ENCODE results near the gene VAMP3.

DNA sequence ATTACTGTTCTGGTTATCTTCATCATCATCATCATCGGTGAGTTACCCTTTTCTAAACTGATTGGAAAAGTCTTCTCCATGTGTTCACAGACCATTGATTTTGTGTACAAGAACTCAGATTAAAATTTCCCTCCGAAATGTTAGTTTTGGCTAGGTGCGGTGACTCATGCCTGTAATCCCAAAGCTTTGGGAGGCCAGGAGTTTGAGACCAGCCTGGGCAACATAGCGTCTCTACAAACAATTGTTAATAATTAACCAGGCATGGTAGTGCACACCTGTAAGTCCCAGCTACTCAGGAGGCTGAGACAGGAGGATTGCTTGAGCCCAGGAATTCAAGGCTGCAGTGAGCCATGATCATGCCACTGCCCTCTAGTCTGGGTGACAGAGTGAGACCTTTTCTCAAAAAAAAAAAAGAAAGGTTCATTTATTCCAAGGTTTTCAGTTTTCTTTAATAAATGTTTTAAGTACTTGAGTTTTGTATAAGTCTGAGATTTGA lies 7.1 kb downstream of the VAMP3 start:
- TF ChIP-seq, protein P1, sequence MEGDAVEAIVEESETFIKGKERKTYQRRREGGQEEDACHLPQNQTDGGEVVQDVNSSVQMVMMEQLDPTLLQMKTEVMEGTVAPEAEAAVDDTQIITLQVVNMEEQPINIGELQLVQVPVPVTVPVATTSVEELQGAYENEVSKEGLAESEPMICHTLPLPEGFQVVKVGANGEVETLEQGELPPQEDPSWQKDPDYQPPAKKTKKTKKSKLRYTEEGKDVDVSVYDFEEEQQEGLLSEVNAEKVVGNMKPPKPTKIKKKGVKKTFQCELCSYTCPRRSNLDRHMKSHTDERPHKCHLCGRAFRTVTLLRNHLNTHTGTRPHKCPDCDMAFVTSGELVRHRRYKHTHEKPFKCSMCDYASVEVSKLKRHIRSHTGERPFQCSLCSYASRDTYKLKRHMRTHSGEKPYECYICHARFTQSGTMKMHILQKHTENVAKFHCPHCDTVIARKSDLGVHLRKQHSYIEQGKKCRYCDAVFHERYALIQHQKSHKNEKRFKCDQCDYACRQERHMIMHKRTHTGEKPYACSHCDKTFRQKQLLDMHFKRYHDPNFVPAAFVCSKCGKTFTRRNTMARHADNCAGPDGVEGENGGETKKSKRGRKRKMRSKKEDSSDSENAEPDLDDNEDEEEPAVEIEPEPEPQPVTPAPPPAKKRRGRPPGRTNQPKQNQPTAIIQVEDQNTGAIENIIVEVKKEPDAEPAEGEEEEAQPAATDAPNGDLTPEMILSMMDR (IDR thresholded peaks at IDR 0.05): no peak
- TF ChIP-seq POLR2A (IDR thresholded peaks at IDR 0.05): no peak

Measured in Peyer's patch (tissue), 4 donors.